Globus pallidus (tissue), 1 donor: Measurements from ENCODE around the gene VPS26C.

Source experiments
- DNase-seq: peaks from one replicate; pipeline ENCODE4 v3.0.0-alpha.2; 2015; ENCODE audit warnings: low spot score

VPS26C gene

DNA sequence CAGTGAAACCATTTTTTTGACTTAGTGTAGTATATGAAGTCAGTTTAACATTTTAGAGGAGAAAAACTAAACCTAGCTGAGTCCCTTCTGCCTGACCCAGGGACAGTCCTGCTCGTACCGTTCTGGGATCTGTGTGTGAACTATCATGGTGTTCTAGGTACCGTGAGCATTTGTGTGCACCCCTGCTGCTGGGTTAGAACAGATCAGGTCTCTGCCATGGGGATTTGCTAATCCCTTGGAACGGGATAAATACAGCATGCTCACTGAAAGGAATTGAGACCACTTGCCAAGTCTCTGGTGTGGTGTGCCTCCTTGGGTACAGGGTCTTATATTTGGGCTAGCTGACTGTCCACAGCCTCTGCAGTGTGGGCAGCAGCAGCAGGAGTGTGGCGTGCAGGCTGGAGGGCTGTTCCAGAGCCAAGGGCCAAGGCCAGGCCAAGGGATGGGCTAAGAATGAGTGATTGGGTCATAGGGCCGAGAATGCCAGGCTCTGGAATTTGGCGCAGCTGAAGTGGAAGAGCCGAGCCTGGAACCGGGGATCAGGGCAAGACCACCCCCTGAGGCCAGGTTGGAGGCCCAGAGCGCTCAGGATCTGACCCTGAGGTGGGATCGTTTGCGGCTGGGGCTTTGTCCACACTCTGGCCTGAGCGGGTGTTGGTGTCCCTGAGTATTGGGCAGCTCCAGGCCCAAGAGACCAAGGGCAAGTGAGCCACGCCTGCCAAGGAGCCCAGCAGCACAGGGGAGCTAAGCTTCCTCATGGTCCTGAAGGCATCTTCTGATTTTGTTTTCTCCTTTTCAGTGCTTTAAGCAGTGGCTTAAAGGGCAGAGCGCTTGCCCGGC, 66.3 kb downstream of the VPS26C start:
- DNase-seq: no peak

- peak; percentile 31 for DNase-seq
Measured at GRCh38 chr21:37199057-37199924, 67.8 kb downstream of the VPS26C start.

DNA sequence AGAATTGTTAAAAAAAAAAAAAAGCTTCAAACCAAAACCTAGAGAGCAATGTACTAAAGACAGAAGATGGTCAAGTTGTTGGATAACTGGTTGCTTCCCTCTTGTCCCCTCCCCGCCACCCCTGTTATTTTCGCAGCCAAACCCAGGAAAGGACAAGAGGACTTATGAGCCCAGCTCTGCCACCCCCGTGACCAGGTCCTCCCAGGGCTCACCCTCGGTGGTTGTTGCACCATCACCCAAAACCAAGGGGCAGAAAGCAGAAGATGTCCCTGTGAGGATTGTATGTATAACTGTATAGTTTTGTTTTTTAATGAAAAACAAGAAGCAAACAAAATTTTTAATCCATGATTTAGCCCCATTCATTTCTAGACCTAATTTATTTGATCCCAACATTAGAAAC, 69.4 kb downstream of the VPS26C start:
- DNase-seq: no peak

DNA sequence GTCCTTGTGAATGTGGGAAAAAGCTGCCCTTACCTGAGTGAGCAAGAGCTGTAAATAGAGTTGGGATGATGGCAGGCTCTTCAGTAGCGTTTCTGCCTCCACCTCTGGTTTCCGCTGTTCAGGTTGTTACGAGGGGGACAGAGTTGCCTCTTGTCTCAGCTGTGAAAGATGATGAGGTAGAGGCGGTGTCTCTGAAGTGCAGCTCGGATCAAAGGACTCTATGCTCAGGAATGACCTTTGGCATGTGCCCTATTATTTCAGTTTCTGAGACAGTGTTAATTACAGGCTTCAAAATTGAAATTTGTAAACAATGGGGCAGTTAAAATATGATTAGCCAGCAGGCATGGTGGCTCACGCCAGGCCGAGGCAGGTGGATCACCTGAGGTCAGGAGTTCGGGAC, 70.3 kb downstream of the VPS26C start:
- no peak for DNase-seq

- no peak for DNase-seq
Measured at GRCh38 chr21:37195610-37196009, 71.5 kb downstream of the VPS26C start.

DNA sequence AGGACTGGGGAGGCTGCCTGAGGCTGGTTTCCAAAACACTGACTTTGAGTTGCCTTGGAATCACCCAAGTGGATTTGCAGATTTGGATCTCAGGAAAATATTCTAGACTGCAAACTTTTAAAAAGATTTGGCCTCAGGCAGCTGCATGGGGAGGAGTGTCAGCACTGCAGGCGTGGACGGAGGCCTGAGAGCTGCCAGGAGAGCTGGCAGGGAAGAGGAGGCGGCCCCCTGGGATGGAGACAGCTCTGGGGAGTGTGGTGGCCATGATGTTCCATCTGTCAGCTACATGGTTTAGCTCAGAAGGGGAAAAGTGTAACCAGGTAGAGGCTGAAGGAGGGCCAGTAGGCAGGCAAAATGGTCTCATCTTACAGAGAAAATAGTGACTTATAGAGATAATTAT, 72.1 kb downstream of the VPS26C start:
- no peak for DNase-seq

DNA sequence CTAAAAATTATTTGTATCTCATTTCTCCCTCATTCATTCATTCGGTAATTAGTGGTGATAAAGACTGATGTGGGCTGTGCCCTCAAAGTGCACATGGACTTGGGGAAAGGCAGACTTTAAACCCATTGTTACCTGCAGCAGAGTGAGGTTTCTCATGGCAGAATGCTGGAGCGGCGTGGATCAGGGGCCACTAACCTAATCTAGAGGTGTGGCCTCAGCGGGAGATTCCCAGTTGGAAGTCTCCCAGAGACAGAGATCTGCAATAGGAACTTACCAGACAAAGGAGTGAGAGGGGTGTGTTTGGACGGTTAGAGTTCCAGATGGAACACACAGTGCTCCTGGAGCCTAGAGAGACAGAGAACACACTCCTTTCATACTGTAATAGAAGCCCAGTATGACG, 73.5 kb downstream of the VPS26C start:
- DNase-seq: no peak

DNA sequence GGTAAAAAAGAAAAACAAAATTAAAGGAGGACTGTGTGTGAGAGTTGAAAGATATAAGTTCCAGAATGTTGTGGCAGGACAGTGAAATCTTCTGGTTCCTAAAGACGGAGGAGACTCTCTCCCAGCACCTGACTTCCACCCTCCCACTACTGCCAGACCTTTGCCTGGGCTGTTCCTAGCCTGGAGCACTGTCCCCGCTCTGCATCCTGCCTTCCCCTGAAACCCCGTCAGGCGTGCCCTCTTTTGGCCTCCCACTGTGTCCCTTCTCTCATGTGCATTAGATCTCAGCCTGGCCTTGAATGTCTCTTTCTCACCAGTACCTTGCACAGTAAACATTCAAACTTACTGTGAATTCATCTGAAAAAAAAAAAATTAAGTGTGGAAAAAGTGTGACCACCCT, 74.1 kb downstream of the VPS26C start:
- no peak for DNase-seq

GRCh38 chr21:37192019-37192418, 75.1 kb downstream of the VPS26C start:
- no peak for DNase-seq

GRCh38 chr21:37188825-37189224, 78.3 kb downstream of the VPS26C start:
- DNase-seq: no peak

DNA sequence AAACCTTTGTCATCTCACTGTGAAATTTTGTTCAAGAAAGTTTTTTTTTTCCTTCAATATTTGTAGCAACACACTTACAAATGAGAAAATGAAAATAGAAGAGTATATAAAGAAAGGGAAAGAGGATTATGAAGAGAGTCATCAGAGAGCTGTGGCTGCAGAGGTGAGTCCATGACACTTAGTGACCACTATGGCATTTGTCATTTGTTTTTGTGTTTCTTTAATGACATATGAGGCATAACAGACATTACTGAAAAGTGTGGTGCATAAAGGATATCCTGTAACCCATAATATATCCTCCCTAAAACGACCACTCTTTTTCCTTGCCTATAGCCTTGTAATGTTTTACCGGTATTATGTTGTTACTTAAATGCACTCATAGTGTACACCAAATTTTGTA, 80.2 kb downstream of the VPS26C start:
- no peak for DNase-seq

- DNase-seq: no peak
Measured at GRCh38 chr21:37184784-37185593, 82.1 kb downstream of the VPS26C start.

GRCh38 chr21:37183749-37184148, 83.4 kb downstream of the VPS26C start:
- DNase-seq: no peak

DNA sequence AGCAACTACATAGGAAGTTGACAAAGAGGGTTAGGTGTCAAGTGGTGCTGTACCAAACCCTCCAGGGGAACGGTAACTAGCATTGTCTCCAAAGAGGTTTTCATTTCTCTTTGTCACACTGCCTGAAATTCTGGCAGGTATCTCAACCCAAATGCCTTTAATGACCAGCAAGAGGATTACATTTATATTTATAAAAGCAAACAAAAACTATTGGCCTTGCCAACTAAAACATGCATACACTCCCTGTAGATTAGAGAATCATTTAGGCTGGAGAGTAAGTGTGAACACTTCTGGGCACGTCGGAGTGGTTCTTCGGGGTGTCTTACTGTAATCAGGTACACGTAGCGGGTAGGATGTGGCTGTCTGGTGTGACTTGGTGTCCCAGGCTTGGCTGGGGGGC, 84.9 kb downstream of the VPS26C start:
- no peak for DNase-seq

- DNase-seq: no peak
Measured at GRCh38 chr21:37181059-37181458, 86.1 kb downstream of the VPS26C start.

DNA sequence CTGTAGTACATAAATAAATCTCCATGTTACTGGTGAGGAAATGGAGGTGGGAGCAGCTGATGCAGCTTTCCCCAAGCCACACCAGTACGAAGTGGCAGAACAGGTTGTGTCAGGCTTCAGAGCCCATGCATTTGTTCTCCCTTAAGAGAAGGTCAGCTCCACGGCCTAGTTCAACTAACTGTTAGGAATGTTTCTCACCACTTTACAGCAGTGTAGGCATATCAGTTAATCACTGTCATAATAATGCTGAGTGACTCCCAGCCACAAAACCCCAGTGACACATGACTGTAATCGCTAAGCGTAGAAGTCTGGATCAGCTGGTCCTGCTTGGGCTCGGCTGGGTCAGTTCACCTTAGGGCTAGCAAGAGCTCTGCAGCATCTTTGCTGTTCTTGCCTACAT, 90.4 kb downstream of the VPS26C start:
- DNase-seq: no peak
